Left lobe of liver (tissue), 2 donors: ENCODE results near the gene CENPF. TPM values are rescaled to one million over a fixed set of nuclear protein-coding genes. Genes with fewer than 3 reads are reported as not detected.
"Not testable (repeated sequence)": the region's sequence is repeated elsewhere in the genome, so short reads cannot be mapped to it uniquely, and the experiment has no call there.

Source experiments
- ATAC-seq: fragments of 200-7000 bp; cut with Tn5 transposase; one replicate; pipeline ENCODE4 v1.9.1; 2020; ENCODE audit warnings: mild to moderate bottlenecking, moderate library complexity
- DNase-seq: peaks from one replicate; pipeline ENCODE4 v3.0.0-alpha.2; 2020; ENCODE audit warnings: low spot score
- total RNA-seq: library from RNA; stranded (reverse); gene quantifications from one replicate; pipeline ENCODE4 v1.2.1, GENCODE V29; 2021
- donor health status: DM: no; HTN: no; CAD: no; lungs with moderate emphysema.
- donor health status: DM: no; HTN: yes; CAD: no.

Gene CENPF
- total RNA-seq, 1 donor from 2014 or later = 1.1 TPM

- ATAC-seq = no peak
- no peak for DNase-seq
Observed at GRCh38 chr1:214583824-214584554, 19.0 kb upstream of the CENPF start.

- peak; percentile 76 for ATAC-seq
- no peak for DNase-seq
Observed at GRCh38 chr1:214584805-214585766, 17.9 kb upstream of the CENPF start.

DNA sequence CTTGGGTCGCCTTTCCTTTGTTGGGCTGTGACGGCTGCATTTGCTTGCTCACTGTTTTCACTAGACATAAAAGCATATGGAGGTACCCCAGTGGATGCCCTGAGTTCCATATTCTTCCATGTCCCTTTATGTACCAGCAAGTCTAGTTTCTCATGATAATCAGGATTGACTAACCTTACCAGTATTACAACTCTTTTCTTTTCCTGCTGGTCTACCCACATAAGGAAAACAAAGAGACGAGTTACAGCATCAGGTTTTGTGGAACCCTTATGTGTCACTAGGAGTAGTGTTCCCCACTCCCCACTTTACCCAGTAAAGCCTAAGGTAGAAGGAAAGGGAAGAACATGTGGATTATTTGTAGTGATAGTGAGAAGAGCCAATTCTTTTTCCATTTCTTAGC, 16.4 kb upstream of the CENPF start:
- no peak for DNase-seq
- ATAC-seq = no peak

DNA sequence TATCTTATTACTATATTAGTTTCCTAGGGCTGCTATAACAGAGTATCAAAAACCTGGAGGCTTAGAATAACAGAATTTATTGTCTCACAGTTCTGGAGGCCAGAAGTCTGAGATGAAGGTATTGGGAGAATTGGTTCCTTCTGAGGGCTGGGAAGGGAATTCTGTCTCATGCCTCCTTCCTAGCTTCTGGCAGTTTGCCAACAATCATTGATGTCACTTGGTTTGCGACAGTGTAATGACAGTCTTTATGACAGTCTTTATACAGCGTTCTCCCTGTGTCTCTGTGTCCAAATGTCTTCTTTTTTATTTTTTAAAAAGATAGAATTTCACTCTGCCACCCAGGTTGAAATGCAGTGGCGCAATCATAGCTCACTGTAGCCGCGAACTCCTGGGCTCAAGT, 15.8 kb upstream of the CENPF start:
- ATAC-seq (no peak), DNase-seq (no peak)

GRCh38 chr1:214588963-214589597, 13.9 kb upstream of the CENPF start:
- no peak for DNase-seq
- ATAC-seq = no peak

GRCh38 chr1:214590696-214591095, 12.3 kb upstream of the CENPF start:
- ATAC-seq (no peak), DNase-seq (no peak)

- not testable (repeated sequence) for DNase-seq, ATAC-seq
Observed at GRCh38 chr1:214591918-214592317, 11.1 kb upstream of the CENPF start.

DNA sequence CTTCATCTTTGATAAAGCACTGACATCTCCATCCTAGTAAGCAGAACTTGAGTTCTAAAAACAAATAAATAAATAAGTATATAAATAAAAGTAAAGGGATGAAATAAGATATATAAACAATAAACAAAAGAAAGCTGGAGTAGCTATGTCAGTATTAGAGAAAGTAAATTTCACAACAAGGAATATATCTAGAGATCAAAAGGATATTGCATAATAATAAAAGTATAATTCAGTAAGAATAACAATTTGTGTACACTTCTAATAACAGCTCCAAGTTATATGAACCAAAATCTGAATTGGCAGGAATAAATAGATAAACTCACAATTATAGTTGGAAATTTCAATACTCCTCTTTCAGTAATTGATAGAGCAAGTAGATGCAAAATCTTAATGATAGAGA, 9.8 kb upstream of the CENPF start:
- DNase-seq (no peak), ATAC-seq (no peak)

DNA sequence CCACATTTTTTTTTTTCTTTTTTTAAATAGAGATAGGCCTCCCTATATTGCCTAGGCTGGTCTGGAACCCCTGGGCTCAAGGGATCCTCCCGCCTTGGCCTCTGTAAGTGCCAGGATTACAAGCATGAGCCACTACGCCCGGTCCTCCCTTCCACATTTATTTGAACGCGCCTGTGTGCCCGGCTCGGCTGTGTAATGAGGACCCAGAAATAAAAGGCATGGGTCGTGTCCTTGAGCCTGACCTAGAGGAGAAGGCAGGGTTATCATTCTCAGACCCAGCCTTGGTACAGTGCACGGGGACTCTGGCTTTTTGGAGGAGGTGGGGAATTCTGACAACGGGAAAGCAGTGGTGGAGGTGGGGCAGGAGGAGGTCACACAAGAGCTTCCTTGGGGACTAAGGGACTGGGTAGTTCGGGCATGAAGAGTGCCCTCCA, 841 bp downstream of the CENPF start:
- ATAC-seq (no peak), DNase-seq (no peak)

DNA sequence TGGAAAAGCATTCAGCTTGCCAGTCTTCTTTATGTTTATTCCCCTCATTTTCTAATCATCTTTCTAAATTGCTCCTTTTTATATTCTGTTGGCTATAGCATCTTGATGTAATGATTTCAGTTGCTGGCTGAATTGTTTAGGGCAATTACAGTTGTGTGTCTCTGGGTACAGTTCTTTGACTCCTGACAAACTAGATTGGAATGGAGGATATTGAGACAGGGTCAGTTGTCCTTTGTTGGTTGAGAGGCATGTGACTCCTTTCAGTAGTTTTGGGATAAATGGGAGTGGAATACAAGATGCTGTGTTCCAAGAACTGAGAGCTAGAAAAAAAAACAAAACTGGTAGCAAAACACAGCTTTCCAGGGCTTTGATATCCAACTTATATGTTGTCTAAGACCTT, 1.5 kb downstream of the CENPF start:
- DNase-seq (no peak), ATAC-seq (no peak)

DNA sequence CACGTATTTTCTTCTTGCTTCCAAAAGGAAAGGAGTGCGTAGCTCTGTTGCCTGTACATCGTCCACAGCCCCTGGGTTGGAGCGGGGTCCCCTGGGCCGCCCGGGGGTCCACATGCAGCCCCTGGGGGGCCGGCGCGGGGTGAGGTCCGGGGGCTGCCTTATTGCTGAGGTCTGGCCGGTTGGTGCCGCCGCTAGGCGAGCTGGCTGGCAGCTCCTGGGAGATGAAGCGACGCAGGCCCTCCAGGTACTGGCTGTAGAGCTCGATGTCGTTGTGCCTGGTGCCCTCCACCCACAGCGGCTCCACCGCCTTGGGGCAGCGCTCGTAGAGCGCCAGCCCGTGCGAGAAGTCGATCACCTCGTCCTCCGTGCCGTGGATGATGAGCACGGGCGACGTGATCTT, 2.5 kb downstream of the CENPF start:
- DNase-seq, ATAC-seq: not testable (repeated sequence)

GRCh38 chr1:214605933-214606925, 3.2 kb downstream of the CENPF start:
- not testable (repeated sequence) for DNase-seq, ATAC-seq

GRCh38 chr1:214607492-214608215, 4.7 kb downstream of the CENPF start:
- ATAC-seq, DNase-seq: not testable (repeated sequence)

DNA sequence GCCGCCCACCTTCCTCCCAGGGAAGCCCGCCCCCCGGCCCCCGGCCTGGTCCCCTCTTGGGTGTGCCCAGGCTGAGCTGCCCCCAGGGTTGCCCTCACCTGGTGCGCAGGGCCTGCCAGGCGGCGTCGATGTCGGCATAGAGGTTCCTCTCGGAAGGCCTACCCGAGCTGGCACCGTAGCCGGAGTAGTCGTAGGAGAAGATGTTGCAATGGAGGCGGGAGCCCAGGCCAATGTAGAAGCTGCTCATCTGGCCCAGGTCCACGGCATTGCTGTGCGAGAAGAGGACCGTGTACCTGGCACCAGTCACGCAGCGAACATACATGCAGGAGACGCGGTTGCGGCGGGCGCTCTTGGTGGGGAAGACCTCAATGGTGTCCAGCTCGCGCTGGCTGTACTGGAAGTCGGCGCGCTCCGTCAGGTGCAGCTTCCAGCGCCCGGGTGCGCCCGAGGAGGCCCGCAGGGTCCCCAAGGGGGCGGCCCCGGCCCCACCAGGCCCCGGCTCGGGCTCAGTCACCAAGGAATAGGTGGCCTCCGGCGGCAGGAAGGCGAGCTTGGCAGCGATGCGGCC, 5.3 kb downstream of the CENPF start:
- not testable (repeated sequence) for ATAC-seq, DNase-seq

DNA sequence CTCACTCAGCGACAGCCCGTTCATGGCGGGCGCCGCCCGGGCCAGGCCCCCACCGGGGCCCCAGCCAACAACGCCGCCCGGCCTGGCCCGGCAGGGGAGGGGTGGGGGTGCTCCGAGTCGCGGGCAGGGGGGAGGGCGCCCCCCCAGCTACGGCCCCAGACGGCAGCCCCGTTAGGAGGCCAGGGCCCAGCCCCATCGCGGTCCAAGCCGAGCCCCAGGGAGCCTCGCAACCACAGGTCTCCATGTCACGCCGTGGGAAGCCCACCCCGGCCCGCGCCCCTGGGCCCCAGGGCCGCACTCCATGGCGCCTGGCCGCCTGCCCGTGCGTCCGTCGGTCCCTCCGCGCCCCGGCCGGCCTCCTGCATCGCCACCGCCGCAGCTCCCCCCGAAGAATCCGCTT, 5.8 kb downstream of the CENPF start:
- ATAC-seq, DNase-seq: not testable (repeated sequence)

DNA sequence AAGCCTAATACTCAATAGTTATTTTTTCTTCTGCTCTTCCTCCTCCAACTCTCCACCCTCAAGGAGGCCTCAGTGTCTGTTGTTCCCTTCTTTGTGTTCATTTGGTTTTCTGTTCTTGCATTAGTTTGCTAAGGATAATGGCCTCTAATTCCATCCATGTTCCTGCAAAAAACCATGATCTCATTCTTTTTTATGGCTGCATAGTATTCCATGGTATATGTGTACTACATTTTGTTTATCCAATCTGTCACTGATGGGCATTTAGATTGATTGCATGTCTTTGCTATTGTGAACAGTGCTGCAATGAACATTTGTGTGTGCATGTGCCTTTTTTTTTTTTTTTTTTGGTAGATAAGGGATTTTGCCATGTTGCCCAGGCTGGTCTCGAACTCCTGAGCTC, 6.7 kb downstream of the CENPF start:
- no peak for DNase-seq

DNA sequence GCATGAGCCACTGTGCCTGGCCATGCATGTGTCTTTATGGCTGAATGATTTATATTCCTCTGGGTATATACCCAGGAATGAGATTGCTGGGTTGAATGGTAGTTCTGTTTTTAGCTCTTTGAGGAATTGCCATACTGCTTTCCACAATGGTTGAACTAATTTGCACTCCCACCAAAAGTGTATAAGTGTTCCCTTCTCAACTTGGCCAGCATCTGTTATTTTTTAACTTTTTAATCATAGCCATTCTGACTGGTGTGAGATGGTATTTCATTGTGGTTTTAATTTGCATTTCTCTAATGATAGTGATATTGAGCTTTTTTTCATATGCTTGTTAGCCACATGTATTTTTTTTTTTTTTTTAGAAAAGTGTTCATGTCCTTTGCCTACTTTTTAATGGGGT, 7.1 kb downstream of the CENPF start:
- not testable (repeated sequence) for DNase-seq, ATAC-seq

More for the DNA sequence above, 6.7 kb downstream of the CENPF start:
- no peak for ATAC-seq

GRCh38 chr1:214615109-214615508, 12.1 kb downstream of the CENPF start:
- DNase-seq (no peak), ATAC-seq (no peak)

DNA sequence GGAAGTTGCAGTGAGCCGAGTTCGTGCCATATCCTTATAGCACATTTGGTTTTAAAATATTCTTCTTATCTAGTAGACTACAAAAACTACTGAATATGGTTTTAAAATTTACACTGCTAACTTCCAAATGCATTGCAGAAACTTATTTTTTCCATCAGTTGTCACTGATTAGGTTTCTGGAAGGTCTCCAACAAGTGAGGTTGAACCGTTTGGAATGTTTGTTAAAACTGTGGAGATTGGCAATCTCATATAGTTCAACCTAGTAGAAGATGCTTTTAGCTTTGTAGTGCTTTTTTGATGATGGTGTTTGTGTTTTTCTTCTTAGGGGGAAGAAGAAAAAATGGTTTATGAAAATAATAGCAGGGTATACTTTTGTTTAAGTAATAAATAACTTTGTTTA, 12.9 kb downstream of the CENPF start:
- DNase-seq = no peak
- ATAC-seq = no peak
